H9 (cell line): ENCODE measurements around the gene CCS. TPM values are rescaled to one million over a fixed set of nuclear protein-coding genes. Genes with fewer than 3 reads are reported as not detected.

Experiments used
- DNase-seq: peaks from one replicate; pipeline ENCODE4 v3.0.0-alpha.2; 2017
- H2AFZ ChIP-seq: one replicate; pipeline ENCODE4 v1.6.1; 2013; ENCODE audit warnings: mild to moderate bottlenecking, low read length, control low read depth, moderate library complexity
- H2AK5ac ChIP-seq: 2 replicates; pipeline ENCODE4 v1.6.1; 2013; ENCODE audit warnings: low read length, control low read depth, mixed read lengths; ENCODE audit not compliant: insufficient read length
- H2BK120ac ChIP-seq: one replicate; pipeline ENCODE4 v1.6.1; 2013; ENCODE audit warnings: low read depth, mild to moderate bottlenecking, low read length, control low read depth, inconsistent platforms; ENCODE audit not compliant: poor library complexity, severe bottlenecking
- H2BK12ac ChIP-seq: 2 replicates; pipeline ENCODE4 v1.6.1; 2013; ENCODE audit warnings: low read length, control low read depth, mixed read lengths, low read depth; ENCODE audit not compliant: insufficient read length
- H2BK15ac ChIP-seq: 2 replicates; pipeline ENCODE4 v1.6.1; 2013; ENCODE audit warnings: low read depth, low read length, control low read depth
- H2BK20ac ChIP-seq: one replicate; pipeline ENCODE4 v1.6.1; 2013; ENCODE audit warnings: low read depth, mild to moderate bottlenecking, low read length, control low read depth, inconsistent platforms; ENCODE audit not compliant: poor library complexity, severe bottlenecking
- H2BK5ac ChIP-seq: 2 replicates; pipeline ENCODE4 v1.6.1; 2013; ENCODE audit warnings: low read length, control low read depth, mixed read lengths; ENCODE audit not compliant: insufficient read length
- H3K14ac ChIP-seq: 2 replicates; pipeline ENCODE4 v1.6.1; 2013; ENCODE audit warnings: low read length, control low read depth; ENCODE audit not compliant: insufficient read depth
- H3K18ac ChIP-seq: 2 replicates; pipeline ENCODE4 v1.6.1; 2013; ENCODE audit warnings: low read depth, mild to moderate bottlenecking, mixed read lengths, low read length, control low read depth; ENCODE audit not compliant: insufficient read length
- H3K23ac ChIP-seq: 2 replicates; pipeline ENCODE4 v1.6.1; 2013; ENCODE audit warnings: low read length, control low read depth, mixed read lengths, low read depth; ENCODE audit not compliant: insufficient read length
- H3K23me2 ChIP-seq: 2 replicates; pipeline ENCODE4 v1.6.1; 2013; ENCODE audit warnings: low read depth, mild to moderate bottlenecking, mixed read lengths, low read length, control low read depth; ENCODE audit not compliant: insufficient read length, poor library complexity, severe bottlenecking
- H3K27ac ChIP-seq: 2 replicates; pipeline ENCODE4 v1.5.1; 2013; ENCODE audit warnings: low read length, control low read depth, mixed read lengths, low read depth; ENCODE audit not compliant: insufficient read length
- H3K27me3 ChIP-seq: 2 replicates; pipeline ENCODE4 v1.6.1; 2013; ENCODE audit warnings: low read length, control low read depth, inconsistent platforms; ENCODE audit not compliant: insufficient read depth
- H3K4ac ChIP-seq: 2 replicates; pipeline ENCODE4 v1.6.1; 2013; ENCODE audit warnings: low read depth, mild to moderate bottlenecking, control low read depth, inconsistent platforms, low read length, moderate library complexity
- H3K4me1 ChIP-seq: 2 replicates; pipeline ENCODE4 v1.6.1; 2013; ENCODE audit warnings: low read length, control low read depth, inconsistent platforms; ENCODE audit not compliant: insufficient read depth
- H3K4me2 ChIP-seq: 2 replicates; pipeline ENCODE4 v1.6.1; 2013; ENCODE audit warnings: low read length, control low read depth, mixed read lengths; ENCODE audit not compliant: insufficient read length, insufficient read depth
- H3K56ac ChIP-seq: 2 replicates; pipeline ENCODE4 v1.6.1; 2013; ENCODE audit warnings: low read depth, mild to moderate bottlenecking, mixed read lengths, low read length, control low read depth; ENCODE audit not compliant: insufficient read length
- H3K79me1 ChIP-seq: 2 replicates; pipeline ENCODE4 v1.6.1; 2013; ENCODE audit warnings: low read depth, mild to moderate bottlenecking, moderate library complexity, low read length, control low read depth, inconsistent platforms; ENCODE audit not compliant: insufficient read depth, poor library complexity, severe bottlenecking
- H3K79me2 ChIP-seq: 2 replicates; pipeline ENCODE4 v1.6.1; 2013; ENCODE audit warnings: low read length, control low read depth, inconsistent platforms; ENCODE audit not compliant: insufficient read depth
- H3K9ac ChIP-seq: 2 replicates; pipeline ENCODE4 v1.6.1; 2013; ENCODE audit warnings: low read length, control low read depth, mixed read lengths; ENCODE audit not compliant: insufficient read length; ENCODE audit errors: extremely low read depth
- H3K9me3 ChIP-seq: one replicate; pipeline ENCODE4 v1.6.1; 2013; ENCODE audit warnings: low read depth, low read length, inconsistent platforms; ENCODE audit not compliant: control insufficient read depth
- H3T11ph ChIP-seq: one replicate; pipeline ENCODE4 v1.6.1; 2013; ENCODE audit warnings: mild to moderate bottlenecking, low read length, control low read depth, inconsistent platforms
- H4K20me1 ChIP-seq: one replicate; pipeline ENCODE4 v1.6.1; 2013; ENCODE audit not compliant: control insufficient read depth, insufficient read length, insufficient read depth
- H4K5ac ChIP-seq: 2 replicates; pipeline ENCODE4 v1.6.1; 2013; ENCODE audit warnings: low read depth, mild to moderate bottlenecking, mixed read lengths, low read length, control low read depth; ENCODE audit not compliant: insufficient read length
- H4K8ac ChIP-seq: replicated peaks from 2 replicates; pipeline ENCODE4 v1.6.1; 2013; ENCODE audit warnings: low read length, control low read depth, mixed read lengths, low read depth; ENCODE audit not compliant: insufficient read length
- H4K91ac ChIP-seq: 2 replicates; pipeline ENCODE4 v1.6.1; 2013; ENCODE audit warnings: low read depth, mild to moderate bottlenecking, moderate library complexity, mixed read lengths, low read length, control low read depth; ENCODE audit not compliant: insufficient read length
- H3K27ac Mint-ChIP-seq, 3 experiments: 2 replicates in 2 of 3; 3 replicates in 1 of 3; pipeline ENCODE4 v1.8.0; 2020 to 2021; ENCODE audit warnings: mixed read lengths in 3 of 3, mild to moderate bottlenecking in 1 of 3, moderate library complexity in 1 of 3
- H3K27me3 Mint-ChIP-seq: 2 replicates; pipeline ENCODE4 v1.8.0; 2021; ENCODE audit warnings: low read depth, mild to moderate bottlenecking, moderate library complexity, mixed read lengths
- H3K36me3 Mint-ChIP-seq, 3 experiments: 2 replicates in 2 of 3; 3 replicates in 1 of 3; pipeline ENCODE4 v1.8.0; 2020 to 2021; ENCODE audit warnings: low read depth in 3 of 3, mixed read lengths in 3 of 3; ENCODE audit not compliant: insufficient read depth in 1 of 3
- H3K4me1 Mint-ChIP-seq, 2 experiments: 2 replicates each; pipeline ENCODE4 v1.8.0; 2020; ENCODE audit warnings: mixed read lengths in 2 of 2
- H3K4me3 Mint-ChIP-seq, 2 experiments: 2 replicates in 1 of 2; 3 replicates in 1 of 2; pipeline ENCODE4 v1.8.0; 2020 to 2021; ENCODE audit warnings: mild to moderate bottlenecking in 2 of 2, mixed read lengths in 2 of 2, moderate library complexity in 1 of 2
- H3K9me3 Mint-ChIP-seq, 2 experiments: 2 replicates in 1 of 2; 3 replicates in 1 of 2; pipeline ENCODE4 v1.8.0; 2020; ENCODE audit warnings: mild to moderate bottlenecking in 2 of 2, mixed read lengths in 2 of 2, moderate library complexity in 1 of 2
- WGBS: extraction: QIAGEN DNeasy Blood & Tissue Kit; methylation state at CpG from one replicate; pipeline ENCODE4 v1.1.7; 2013; ENCODE audit warnings: missing lambda C conversion rate, low lambda C conversion rate, mixed read lengths; ENCODE audit not compliant: insufficient read length; ENCODE audit errors: extremely low coverage; 5-methylcytosine and 5-hydroxymethylcytosine counted together
- total RNA-seq: library from RNA; stranded (reverse); gene quantifications from 2 replicates; pipeline ENCODE4 v1.2.1, GENCODE V29; 2021
- TF ChIP-seq, protein P1 (sequence below): fragments of 200-600 bp; sonication (generic); conservative IDR thresholded peaks from 3 replicates; pipeline ENCODE4 v1.8.0; 2021; ENCODE audit warnings: antibody characterized with exemption, mild to moderate bottlenecking

CCS gene
- total RNA-seq, 1 experiment from 2014 or later: 61.1 TPM

DNA sequence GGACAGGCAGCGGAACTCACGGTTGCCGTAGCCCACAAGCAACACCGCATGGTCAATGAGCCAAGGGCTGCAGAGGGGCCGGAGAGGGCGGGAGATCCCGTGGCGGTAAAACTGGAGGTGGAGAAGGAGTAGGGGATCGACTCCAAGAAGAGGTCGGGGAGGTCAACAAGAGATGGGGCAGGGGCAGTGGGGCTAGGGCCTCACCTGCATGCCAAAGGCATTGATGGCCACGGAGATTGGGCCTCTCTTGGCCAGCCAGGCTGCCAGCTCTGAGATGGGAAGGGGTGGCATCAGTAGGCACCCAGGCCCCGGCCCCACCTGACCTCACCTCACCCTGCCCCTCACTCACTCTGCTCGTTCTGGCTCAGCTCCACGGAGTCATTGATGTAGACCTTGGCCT is 28.4 kb upstream of the CCS start:
- no peak overlapping the region for H3K23ac ChIP-seq
- Mint-ChIP-seq H3K9me3 (no peaks in the 10 kb centered on the region), H3K27ac (peak overlapping the region; percentile 52 to 84 (median 79); a peak in 5 of 7 replicates), H3K4me3 (no peak overlapping the region), H3K4me1 (peaks cover 10 to 13% of the 10 kb centered on the region in 2 experiments), H3K27me3 (peaks cover 2% of the 10 kb centered on the region), H3K36me3 (peaks cover 4 to 48% (median 40%) of the 10 kb centered on the region in 3 experiments)
- no peak overlapping the region for H2BK15ac ChIP-seq
- H4K91ac ChIP-seq: no peak overlapping the region
- H2BK20ac ChIP-seq: no peak overlapping the region
- H4K5ac ChIP-seq: no peak overlapping the region
- DNase-seq: no peak
- no peak overlapping the region for H2BK12ac ChIP-seq
- H3K9ac ChIP-seq: no peak overlapping the region
- TF ChIP-seq, protein P1, sequence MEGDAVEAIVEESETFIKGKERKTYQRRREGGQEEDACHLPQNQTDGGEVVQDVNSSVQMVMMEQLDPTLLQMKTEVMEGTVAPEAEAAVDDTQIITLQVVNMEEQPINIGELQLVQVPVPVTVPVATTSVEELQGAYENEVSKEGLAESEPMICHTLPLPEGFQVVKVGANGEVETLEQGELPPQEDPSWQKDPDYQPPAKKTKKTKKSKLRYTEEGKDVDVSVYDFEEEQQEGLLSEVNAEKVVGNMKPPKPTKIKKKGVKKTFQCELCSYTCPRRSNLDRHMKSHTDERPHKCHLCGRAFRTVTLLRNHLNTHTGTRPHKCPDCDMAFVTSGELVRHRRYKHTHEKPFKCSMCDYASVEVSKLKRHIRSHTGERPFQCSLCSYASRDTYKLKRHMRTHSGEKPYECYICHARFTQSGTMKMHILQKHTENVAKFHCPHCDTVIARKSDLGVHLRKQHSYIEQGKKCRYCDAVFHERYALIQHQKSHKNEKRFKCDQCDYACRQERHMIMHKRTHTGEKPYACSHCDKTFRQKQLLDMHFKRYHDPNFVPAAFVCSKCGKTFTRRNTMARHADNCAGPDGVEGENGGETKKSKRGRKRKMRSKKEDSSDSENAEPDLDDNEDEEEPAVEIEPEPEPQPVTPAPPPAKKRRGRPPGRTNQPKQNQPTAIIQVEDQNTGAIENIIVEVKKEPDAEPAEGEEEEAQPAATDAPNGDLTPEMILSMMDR: no peak
- no peak overlapping the region for H4K8ac ChIP-seq
- no peaks in the 10 kb centered on the region for H3K79me1 ChIP-seq
- no peak overlapping the region for H3K56ac ChIP-seq
- H3K27ac ChIP-seq: no peak overlapping the region
- H3K14ac ChIP-seq: no peak overlapping the region
- H2BK5ac ChIP-seq: no peak overlapping the region
- H3K9me3 ChIP-seq: no peaks in the 10 kb centered on the region
- H2AK5ac ChIP-seq: no peak overlapping the region
- WGBS: no CpG with 5 or more reads among the region's 14 CpGs
- no peak overlapping the region for H2BK120ac ChIP-seq
- H3K4me1 ChIP-seq: no peaks in the 10 kb centered on the region; the same call in 1 of the 2 replicates
- H3K23me2 ChIP-seq: no peaks in the 10 kb centered on the region
- no peak overlapping the region for H3T11ph ChIP-seq
- no peaks in the 10 kb centered on the region for H4K20me1 ChIP-seq
- H3K4ac ChIP-seq: no peak overlapping the region
- H2AFZ ChIP-seq: no peak overlapping the region
- no peak overlapping the region for H3K18ac ChIP-seq
- no peaks in the 10 kb centered on the region for H3K27me3 ChIP-seq
- no peaks in the 10 kb centered on the region for H3K79me2 ChIP-seq
- no peak overlapping the region for H3K4me2 ChIP-seq
